NCI-H446 (cell line): ENCODE results near the gene BTBD9.
"Not testable (repeated sequence)": the region's sequence is repeated elsewhere in the genome, so short reads cannot be mapped to it uniquely, and the experiment has no call there.

Source experiments
- DNase-seq, 2 experiments: peaks; one replicate each; lab custom pipeline; 2025; lab: John Stamatoyannopoulos, UW

BTBD9 gene

DNA sequence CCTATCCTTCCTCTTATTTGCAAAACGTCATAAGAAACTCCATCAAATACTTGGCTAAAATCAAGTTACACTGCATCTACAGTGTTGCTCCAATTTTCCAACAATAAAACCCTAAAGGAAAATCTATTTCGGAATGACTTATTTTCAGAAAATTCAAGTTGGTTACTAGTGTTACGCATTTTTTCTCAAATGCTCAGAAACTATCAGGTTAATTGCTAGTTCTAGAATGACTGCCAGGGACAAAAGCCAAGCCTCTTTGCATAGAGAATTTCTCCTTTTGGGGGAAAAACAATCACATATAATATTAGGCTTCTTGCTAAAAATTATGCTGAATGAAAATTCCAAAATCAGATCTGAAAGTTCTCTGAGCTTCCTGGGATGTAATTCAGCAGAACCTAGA, 210.2 kb downstream of the BTBD9 start:
- no peak for DNase-seq

DNA sequence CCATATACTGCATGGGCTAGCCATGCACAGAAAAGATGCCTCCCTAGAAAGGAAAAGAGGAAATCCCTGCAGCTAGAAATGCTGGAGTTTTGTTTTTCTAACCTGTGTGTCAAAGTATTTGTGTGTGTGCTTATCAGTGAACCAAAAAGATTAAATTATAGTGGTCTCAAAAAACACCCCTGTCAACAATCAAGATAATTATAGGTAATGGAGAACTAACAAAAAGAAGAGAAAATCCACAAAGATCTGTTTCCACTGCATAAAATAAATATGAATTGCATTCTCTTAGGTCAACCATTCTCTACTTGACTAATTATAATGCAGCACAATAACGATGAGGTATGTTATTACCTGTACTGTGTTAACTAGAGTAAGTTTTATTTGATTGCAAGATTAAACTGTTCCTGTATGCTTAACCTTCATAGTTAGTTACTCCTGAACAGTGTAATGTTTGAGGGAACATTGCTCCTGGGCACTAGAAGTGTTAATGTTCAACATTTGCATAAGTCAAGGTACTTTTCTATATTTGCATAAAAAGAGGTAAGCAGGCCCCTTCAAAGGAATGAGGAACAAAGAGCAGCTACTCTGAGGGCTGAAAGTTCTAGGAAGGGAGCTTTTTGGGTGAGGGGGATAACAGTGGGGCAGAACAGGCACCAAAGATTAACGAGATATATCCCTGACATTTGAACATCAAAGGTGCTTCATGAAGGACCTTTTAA, 212.1 kb downstream of the BTBD9 start:
- DNase-seq: no peak

DNA sequence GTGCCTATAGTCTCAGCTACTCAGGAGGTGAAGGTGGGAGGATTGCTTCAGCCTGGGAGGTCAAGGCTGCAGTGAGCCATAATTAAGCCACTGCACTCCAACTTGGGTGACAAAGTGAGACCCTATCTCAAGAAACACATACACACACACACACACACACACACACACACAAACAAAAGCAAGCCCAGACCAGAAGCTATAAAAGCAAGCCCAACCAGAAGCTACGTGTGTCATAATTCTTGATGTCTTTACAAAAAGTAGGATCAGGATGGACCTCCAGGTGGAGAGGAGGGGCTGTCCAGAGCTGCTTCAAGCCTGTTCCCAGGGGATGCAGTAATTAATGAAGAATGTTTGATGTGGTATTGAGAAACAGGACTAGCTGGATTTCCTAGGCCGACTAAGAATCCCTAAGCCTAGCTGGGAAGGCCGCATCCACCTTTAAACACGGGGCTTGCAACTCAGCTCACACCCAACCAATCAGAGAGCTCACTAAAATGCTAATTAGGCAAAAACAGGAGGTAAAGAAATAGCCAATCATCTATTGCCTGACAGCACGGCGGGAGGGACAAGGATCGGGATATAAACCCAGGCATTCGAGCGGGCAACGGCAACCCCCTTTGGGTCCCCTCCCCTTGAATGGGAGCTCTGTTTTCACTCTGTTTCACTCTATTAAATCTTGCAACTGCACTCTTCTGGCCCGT, 213.8 kb downstream of the BTBD9 start:
- not testable (repeated sequence) for DNase-seq

DNA sequence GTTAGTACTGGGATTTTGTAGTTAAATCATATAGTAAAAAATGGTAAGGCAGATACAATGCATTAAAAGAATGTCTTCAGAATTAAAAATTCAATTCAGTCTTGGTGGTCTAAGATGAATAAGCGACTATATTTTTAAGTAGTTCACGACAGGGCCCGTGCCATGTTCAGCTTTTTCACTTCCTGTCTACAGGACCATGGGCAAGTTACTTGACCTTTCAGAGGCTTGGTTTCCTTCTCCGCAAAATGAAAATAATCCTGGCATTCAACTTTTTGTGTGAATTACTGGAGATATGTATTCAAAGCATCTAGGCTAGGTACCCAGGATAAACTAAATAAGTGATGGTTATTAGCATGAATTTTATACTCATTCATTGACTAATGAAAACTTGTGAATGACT, 216.0 kb downstream of the BTBD9 start:
- no peak for DNase-seq

DNA sequence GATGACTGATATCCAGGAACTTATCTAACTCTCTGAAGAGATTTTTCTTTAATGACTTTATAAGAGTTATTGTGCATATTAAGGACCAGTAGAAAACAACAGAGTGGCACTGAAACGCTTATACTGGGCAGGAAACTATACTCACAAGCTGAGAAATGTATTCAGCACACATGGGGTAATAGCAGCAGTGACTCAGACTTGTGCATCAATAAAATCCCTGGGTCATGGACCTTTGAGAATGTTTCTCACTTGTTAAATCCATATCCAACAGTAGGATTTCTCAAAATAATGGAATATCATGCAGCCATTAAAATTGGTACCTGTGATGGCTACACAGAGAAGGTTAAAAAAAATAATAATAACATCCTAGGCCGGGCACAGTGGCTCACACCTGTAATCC, 219.5 kb downstream of the BTBD9 start:
- DNase-seq: no peak

DNA sequence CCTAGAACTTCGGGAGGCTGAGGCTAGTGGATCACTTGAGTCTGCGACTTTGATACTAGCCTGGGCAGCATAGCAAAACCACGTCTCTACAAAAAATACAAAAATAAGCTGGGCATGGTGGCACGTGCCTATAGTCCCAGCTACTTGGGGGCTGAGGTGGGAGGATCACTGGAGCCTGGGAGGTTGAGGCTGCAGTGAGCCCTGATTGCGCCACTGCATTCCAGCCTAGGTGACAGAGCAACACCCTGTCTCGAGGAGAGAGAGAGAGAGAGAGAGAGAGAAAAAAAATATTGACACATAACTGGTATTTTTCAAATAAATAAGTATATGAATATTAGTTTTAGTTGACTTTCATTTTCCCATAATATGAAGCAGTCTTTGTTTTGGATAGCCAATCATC, 222.2 kb downstream of the BTBD9 start:
- no peak for DNase-seq

DNA sequence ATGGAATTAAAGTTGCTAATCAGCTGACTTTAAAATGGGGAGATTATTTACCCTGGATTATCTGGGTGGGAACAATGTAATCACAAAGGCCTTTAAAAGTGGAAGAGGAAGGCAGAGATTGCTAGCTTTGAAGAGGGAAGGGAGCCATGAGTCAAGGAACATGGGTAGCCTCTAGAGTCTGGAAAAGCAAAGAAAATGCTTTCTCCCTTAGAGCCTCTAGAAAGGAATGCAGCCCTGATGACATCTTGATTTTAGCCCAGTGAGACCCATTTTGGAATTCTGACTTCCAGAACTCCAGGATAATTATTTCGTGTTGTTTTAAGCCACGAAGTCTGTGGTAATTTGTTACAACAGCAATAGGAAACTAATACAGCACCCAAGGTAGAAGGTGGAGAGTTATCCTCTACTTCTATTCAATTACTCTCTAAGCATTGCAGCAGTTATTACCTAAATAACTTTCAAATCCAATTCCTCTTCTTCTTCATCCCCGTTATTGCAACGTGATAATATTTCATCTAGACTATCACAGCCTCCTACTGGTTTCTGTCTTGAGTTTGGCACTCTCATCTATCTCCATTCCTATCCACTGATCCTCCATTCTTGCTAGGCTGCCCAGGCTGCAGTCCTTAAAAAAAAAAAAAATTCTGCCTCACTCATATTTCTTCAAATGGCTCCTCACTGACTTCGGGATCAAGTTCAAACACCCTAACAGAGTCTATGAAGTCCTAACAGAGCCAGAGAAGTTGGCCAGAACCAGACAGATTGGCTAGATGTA, 224.3 kb downstream of the BTBD9 start:
- no peak for DNase-seq

DNA sequence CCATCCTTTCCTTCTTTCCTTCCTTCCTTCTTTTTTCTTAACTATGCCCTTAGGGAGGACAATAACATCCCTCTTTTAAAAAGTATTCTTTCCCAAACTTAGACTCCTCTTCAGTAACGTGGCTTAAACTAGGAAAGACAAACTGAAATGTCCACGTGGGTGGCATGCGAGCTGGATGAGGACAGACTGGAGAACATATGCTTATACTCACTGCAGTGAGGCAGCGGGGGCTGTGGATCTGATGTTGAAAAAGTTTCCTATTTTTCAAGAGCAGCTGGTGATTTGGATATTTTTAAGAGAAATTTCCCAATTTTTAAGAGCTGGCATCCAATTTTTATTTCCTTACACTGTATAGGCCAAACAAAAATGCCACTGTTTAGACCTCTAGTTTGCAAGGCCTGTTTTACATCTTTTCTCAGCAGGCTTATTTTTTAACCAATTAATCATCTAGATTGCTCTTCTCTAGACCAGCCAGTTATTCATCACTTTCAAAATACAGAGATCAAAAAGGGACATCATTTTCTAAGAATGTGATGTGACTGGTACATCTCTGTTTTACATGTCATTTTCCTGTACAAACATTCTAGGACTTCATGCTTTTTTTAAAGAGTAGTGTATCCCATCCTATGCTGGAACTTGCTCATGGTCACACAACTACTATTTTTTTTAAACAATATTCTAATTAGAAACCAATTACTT, 226.5 kb downstream of the BTBD9 start:
- no peak for DNase-seq

DNA sequence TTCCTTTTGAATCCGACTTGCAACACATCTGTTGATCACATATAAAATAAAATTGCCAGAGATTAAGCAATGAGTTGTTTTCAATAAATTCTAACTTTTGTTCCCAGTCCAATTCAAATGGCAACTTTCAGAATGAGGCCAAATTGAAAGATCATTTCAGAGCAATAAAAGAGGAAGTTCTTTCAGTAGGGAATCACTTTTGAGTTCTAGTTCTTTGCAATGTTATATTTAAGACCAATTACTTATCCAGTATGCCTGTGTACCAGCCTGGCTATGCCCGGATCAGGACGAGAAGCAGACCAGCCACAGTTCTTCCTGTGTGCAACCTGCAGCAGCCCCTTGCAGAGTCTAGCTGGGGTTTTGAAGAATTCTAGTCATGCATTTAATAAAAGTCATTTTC, 232.5 kb downstream of the BTBD9 start:
- no peak for DNase-seq

DNA sequence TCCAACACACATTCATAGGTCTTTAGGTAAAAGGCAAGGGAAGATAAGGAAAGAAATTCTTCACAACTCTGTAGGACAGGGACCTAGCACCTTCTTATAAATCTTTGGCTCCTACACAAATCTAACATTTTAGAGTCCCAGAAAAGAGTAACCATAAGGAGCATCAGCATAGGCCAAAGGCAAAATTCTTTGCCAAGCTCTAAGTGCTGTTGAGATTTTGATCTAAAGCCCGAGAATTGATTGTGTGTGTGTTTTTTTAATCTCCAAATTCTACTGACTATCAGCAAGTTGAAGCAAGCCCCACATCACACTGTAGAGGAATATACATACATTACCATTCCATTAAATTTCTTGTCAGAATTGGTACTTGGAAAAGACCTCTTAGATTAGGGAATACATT, 233.6 kb downstream of the BTBD9 start:
- peak in 1 of 2 experiments; percentile 43 for DNase-seq

DNA sequence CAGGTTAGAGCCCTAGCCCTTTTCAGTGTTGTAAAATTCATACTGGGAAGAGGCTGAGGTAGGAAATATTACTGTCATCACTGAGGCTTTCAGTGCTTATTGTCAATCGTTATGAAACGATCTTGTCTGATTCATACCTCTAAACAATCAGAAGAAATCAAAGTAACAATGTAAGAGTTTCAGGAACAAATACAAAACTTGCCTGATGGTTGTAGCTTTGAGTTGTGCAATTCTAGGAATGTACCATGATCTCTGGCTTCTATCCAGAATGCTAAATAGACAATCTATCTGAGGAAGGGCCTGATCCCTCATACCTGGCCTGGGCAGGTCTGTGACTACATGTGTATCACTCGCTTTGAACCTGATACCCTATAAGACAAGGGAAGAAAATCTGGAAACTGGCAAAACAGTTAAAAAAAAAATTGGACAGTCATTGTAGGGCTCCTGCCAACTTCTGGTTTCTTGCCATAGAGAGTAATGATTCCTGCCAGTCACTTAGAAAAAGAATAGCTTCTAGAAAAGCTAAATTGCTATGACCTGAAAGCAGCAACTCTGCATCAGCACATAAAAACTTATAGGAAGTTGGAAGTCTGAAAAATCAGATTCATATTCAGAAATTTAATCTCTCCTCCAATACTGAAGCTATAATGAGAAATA, 234.7 kb downstream of the BTBD9 start:
- DNase-seq: peak; percentile 47 to 68

DNA sequence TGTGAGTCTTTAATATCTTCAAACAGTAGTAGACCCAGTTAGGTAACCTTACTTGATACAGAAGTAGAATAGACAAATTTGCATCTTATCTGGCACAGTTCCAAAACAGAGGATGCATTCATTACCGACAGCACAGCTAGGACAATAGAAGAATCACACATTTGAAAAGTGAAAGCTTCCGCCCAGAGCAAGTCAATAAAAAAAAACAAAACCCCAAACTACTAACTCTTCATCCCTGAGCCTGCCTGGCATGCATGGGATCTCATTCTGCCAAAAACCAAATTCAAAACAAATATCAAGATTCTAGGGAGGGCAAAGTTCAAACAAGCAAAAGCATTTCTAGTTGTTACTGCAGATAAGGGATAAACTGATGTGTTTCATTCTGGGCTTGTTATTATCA, 235.4 kb downstream of the BTBD9 start:
- peak; percentile 21 to 45 for DNase-seq

DNA sequence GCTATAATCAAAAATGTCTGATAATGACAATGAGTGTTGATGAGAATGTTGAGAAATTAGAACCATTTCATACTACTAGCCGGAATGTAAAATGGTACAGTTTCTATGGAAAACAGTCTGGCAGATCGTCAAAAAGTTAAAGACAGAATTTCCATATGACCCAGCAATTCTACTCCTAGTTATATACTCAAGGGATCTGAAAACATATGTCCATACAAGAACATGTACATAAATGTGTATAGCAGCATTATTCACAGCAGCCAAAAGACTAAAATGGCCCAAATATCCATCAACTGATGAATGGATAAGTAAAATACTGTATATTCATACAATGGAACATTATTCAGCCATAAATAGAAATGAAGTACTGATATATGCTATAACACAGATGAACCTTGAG, 236.2 kb downstream of the BTBD9 start:
- no peak for DNase-seq

DNA sequence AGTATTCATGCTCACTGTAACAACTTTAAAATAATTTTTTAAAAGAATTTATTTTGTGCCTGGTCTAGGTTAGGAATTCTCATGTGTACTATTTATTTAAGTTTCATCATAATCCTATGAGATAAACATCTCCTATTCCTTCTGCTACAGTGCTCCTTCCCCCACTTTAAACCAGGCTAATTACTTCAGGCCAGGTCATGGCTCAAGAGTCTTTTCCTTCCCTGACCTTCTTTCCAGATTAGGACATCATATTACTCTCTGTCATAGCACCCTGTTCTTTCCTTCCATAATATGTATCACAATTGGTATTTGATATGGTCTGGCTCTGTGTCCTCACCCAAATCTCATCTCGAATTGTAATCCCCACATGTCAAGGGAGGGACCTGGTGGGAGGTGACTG, 239.0 kb downstream of the BTBD9 start:
- no peak for DNase-seq

DNA sequence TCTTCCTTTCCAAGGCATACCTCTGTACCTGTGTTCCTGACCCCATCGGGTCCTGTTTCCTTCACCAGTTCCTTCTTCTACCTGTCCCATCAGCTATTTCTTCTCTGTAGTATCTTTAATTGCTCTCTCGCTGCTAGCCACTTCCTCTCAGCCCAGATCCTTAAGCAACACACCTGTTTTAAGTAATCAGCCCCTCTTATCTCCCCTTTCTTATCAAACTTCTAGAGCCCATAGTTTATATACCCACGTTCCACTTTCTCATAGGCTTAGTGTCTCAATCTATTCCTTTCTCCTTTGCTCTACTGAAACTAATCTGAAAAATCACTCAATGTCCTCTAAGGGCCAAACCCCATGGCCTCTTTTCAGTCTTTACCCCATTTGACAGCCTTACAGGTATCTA, 239.6 kb downstream of the BTBD9 start:
- DNase-seq: no peak

DNA sequence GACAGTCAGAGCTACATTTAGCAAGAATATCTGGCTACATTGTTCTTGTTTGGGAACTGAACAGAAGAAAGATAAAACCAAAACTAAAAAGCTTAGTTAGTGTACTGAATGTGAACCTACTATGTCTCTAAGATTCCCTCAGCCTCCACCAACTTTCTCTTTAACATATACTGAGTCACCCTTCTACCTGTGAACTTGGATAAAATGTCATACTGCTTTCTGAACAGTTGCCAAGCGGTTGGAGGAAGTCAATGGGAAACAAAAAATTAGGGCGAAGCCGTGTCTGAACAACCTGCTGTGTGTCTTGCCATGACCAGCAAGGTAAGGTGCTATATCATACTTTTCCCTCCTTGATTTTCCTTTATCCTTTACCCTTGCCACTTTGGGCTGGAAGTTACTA, 243.5 kb downstream of the BTBD9 start:
- no peak for DNase-seq

DNA sequence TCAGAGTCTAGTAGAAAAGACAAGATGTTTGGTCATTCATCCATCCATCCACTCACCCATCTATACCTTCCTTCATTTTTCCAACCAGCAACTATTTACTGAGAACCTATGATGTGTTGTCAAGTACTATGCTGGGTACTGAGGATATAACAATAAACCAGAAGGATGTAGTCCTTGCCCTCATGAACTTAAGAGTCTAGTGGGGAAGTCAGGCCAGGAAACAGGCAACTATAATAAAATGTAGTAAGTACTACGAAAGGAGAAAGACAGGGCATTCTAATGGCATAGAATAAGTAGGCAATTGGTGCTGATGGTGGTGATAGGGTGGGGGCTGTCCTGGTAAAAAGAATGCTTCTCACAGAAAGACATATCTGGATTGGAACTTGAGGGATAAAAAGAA, 245.7 kb downstream of the BTBD9 start:
- DNase-seq: no peak

DNA sequence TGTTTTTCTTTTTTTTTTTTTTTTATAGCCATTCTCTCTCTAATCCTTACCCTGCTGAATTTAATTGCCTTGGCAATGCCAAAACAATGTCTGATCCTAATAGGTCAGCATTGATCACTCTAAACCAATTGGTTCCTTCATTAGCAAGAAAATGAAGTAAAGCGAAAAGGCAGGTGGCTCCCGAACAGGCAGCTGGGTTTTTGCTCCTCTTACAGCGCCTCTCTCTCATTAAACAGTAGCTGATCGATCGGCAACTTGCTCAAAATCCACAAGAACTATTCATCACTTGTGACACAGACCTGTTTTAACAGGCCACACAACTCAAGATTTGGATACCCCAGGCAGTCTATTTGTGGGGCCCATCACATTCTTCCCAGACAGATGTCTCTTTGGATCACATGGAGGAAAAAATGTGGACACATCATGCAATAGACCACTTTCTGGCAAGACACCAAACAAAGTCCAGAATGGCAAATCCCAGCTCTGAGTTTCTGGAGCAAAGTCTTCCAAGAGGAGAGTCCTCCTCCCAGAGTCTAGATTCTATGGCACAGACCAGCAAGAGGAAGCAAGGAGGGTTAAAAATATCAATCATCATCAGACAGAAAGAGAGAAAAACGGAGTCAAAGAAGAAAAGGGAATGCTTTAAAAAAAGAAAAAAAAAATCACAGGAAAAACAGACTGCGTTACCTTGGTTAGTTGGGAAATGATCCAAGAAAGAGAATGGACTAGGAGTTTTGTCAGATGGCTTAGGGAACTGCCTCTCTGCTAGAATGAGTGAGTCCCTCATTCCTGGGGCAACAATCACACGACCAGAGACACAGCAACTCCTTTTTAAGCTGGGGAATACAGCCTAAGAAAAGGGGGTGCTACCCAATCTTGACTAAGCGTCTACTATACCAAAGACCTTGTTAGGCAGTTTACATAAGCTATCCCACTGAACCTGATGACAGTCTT, 247.8 kb downstream of the BTBD9 start:
- DNase-seq: peak; percentile 72 to 82

DNA sequence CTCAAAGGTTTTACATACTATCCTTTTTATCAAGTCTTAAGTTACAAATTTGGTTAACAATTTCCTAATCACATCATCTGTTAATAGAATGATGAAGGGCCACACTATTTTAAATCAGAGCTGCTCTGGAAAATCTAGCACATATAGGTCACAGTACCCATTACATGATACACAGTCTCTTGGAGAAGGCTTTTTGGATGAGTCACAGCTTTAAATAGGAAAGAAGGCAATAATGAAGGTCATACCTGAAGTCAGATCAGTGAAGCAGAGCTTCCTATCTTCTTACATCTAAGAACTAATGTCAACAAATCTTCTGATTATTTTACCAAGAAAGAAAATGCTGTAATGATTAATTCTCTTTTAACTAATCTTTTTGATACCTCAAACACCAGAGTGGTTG, 248.5 kb downstream of the BTBD9 start:
- DNase-seq: no peak

DNA sequence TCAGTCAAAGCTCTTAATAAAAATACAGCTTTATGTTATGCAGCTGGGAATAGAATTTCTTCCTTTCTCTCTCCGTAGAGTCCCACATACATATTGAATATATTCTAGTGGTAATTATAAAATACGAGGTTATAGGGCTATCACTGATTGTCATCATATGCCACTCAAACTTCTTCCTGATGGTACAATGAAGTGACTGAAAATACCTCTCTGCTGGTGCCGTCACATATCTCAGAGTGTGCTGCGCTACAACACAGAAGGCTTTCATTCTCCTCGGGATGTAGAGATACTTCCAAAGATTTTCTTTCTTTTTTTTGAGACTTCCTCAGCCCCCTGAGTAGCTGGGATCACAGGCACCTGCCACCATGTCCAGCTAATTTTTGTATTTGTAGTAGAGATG, 249.9 kb downstream of the BTBD9 start:
- DNase-seq: no peak

DNA sequence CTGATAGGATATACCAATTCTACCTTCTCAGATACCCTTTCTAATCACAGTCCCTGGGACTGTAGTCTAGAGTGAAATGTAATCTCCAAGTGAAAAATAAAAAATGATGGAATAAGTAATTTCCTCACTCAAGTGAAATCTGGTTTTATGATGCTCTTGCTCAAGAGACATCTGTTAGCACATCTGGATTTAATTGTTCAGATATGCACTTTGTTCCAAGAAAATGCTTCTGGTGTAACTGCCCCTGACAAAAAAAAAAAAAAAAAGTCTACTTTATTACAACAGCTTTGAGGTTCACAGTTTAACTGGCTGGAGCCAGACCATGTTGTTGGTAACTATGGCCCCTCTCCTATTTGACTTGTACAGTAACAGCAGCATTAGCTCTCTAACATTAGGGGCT, 251.8 kb downstream of the BTBD9 start:
- no peak for DNase-seq
